HCT116 (cell line): Measurements from ENCODE around the gene TNFRSF6B. TPM values are rescaled to one million over a fixed set of nuclear protein-coding genes. Genes with fewer than 3 reads are reported as not detected.

Experiments used
- ATAC-seq: fragments of 200-7000 bp; cut with Tn5 transposase; 2 replicates; pipeline ENCODE4 v1.9.1; 2020; ENCODE audit warnings: mild to moderate bottlenecking, moderate library complexity
- BruUV-seq: library from RNA; stranded (reverse); fragments of 400-500 nt; replicated peaks from 2 replicates; lab custom pipeline; 2021; lab: Mats Ljungman, UMichigan
- CTCF ChIA-PET: fragments of 300-600 bp; sonication (Branson Sonifier 250); formaldehyde crosslinking; loops from one replicate; lab custom pipeline; 2021; ENCODE audit warnings: antibody characterized with exemption; lab: Charles Lee
- POLR2A ChIA-PET: fragments of 300-600, 350-600 bp; sonication (Branson Sonifier 250); formaldehyde crosslinking; loops from one replicate; lab custom pipeline; 2021; ENCODE audit warnings: antibody characterized with exemption; lab: Charles Lee
- RAD21 ChIA-PET, 2 experiments: fragments of 300-600 bp; sonication (Branson Sonifier 250); formaldehyde crosslinking; loops; one replicate each; lab custom pipeline; 2023; ENCODE audit warnings: low total read pairs in 2 of 2; ENCODE audit not compliant: uncharacterized antibody in 2 of 2, unreplicated experiment in 2 of 2, low non-redundant PET in 1 of 2; lab: Charles Lee
- DNase-seq: peaks from one replicate; pipeline ENCODE4 v3.0.0-alpha.2; 2010; ENCODE audit warnings: low read depth, low spot score
- H2AFZ ChIP-seq: fragments of 200-600 bp; shearing (Covaris generic), sonication (generic); 2 replicates; pipeline ENCODE4 v1.6.1; 2017; ENCODE audit warnings: low read depth, mixed run types, mixed read lengths, antibody characterized with exemption, low read length; ENCODE audit not compliant: poor library complexity, severe bottlenecking
- H3K27ac ChIP-seq: 2 replicates; pipeline ENCODE4 v1.5.1; 2012; ENCODE audit warnings: low read depth, low read length
- H3K27me3 ChIP-seq: fragments of 200-600 bp; sonication (generic); 2 replicates; pipeline ENCODE4 v1.6.1; 2016; ENCODE audit warnings: mixed run types, low read length, mixed read lengths; ENCODE audit not compliant: insufficient read depth
- H3K36me3 ChIP-seq, 2 experiments: fragments of 200-500 bp in 1 of 2; fragments of 200-600 bp in 1 of 2; sonication (Bioruptor generic) in 1 of 2; sonication (generic) in 1 of 2; 2 replicates each; pipeline versions ENCODE4 v1.5.1 to v1.6.1; 2014 to 2016; ENCODE audit warnings: low read length in 2 of 2, inconsistent platforms in 1 of 2, mixed read lengths in 1 of 2, mixed run types in 1 of 2; ENCODE audit not compliant: insufficient read depth in 2 of 2, control insufficient read depth in 1 of 2
- H3K4me1 ChIP-seq, 2 experiments: fragments of 200-600 bp in 1 of 2; sonication (generic) in 1 of 2; 2 replicates each; pipeline versions ENCODE4 v1.5.1 to v1.6.1; 2012 to 2017; ENCODE audit warnings: low read length in 2 of 2, inconsistent platforms in 1 of 2, mild to moderate bottlenecking in 1 of 2, mixed read lengths in 1 of 2, mixed run types in 1 of 2, moderate library complexity in 1 of 2; ENCODE audit not compliant: insufficient read depth in 2 of 2, control insufficient read depth in 1 of 2
- H3K4me2 ChIP-seq: fragments of 200-600 bp; sonication (generic); 2 replicates; pipeline ENCODE4 v1.6.1; 2017; ENCODE audit warnings: mixed run types, low read length, mixed read lengths
- H3K4me3 ChIP-seq, 2 experiments: fragments of 200-600 bp in 1 of 2; sonication (generic) in 1 of 2; replicated peaks in 1 of 2; 2 replicates each; pipeline ENCODE4 v1.5.1; 2011 to 2016; ENCODE audit warnings: low read length in 2 of 2, control low read depth in 1 of 2, low read depth in 1 of 2, mild to moderate bottlenecking in 1 of 2, mixed read lengths in 1 of 2, mixed run types in 1 of 2
- H3K79me2 ChIP-seq: fragments of 200-600 bp; sonication (generic); 2 replicates; pipeline ENCODE4 v1.6.1; 2017; ENCODE audit warnings: mild to moderate bottlenecking, mixed run types, low read length, moderate library complexity, mixed read lengths; ENCODE audit not compliant: insufficient read depth
- H3K9ac ChIP-seq: fragments of 200-600 bp; sonication (generic); 2 replicates; pipeline ENCODE4 v1.6.1; 2016; ENCODE audit warnings: low read length, mixed read lengths
- H3K9me2 ChIP-seq: fragments of 200-600 bp; sonication (generic), shearing (Covaris generic); 2 replicates; pipeline ENCODE4 v1.6.1; 2017; ENCODE audit warnings: mixed run types, mild to moderate bottlenecking, moderate library complexity; ENCODE audit not compliant: insufficient read depth
- H3K9me3 ChIP-seq, 2 experiments: fragments of 200-500 bp in 1 of 2; fragments of 200-600 bp in 1 of 2; sonication (Bioruptor generic) in 1 of 2; sonication (generic) in 1 of 2; 2 replicates each; pipeline ENCODE4 v1.6.1; 2014 to 2017; ENCODE audit warnings: low read length in 2 of 2, mixed read lengths in 2 of 2, inconsistent platforms in 1 of 2, low read depth in 1 of 2, mild to moderate bottlenecking in 1 of 2, mixed run types in 1 of 2, moderate library complexity in 1 of 2; ENCODE audit not compliant: control insufficient read depth in 1 of 2, insufficient read depth in 1 of 2
- H4K20me1 ChIP-seq: fragments of 200-600 bp; sonication (generic), shearing (Covaris generic); 2 replicates; pipeline ENCODE4 v1.6.1; 2017; ENCODE audit warnings: mixed run types, mild to moderate bottlenecking, moderate library complexity; ENCODE audit not compliant: insufficient read depth
- CEBPB ChIP-seq: IDR thresholded peaks from 2 replicates; pipeline ENCODE4 v1.6.1; 2012; ENCODE audit warnings: low read depth
- ELF1 ChIP-seq: IDR thresholded peaks from 2 replicates; pipeline ENCODE4 v1.6.1; 2012; ENCODE audit warnings: low read depth, borderline replicate concordance
- FOSL1 ChIP-seq: IDR thresholded peaks from 2 replicates; pipeline ENCODE4 v1.6.1; 2012; ENCODE audit warnings: low read depth
- JUND ChIP-seq: IDR thresholded peaks from 2 replicates; pipeline ENCODE4 v1.6.1; 2012
- POLR2AphosphoS5 ChIP-seq: IDR thresholded peaks from 2 replicates; pipeline ENCODE4 v1.6.1; 2011; ENCODE audit warnings: mild to moderate bottlenecking, low read depth, low read length, moderate library complexity
- RAD21 ChIP-seq: IDR thresholded peaks from 2 replicates; pipeline ENCODE4 v1.6.1; 2012; ENCODE audit warnings: low read depth, mild to moderate bottlenecking
- SIN3A ChIP-seq: IDR thresholded peaks from 2 replicates; pipeline ENCODE4 v1.6.1; 2012; ENCODE audit warnings: low read depth
- ZFX ChIP-seq: fragments of 450-650 bp; IDR thresholded peaks from 2 replicates; pipeline ENCODE4 v1.6.1; 2017
- intact Hi-C: fragments of 100-400 bp; cut with micrococcal nuclease; formaldehyde crosslinking; loops from 2 replicates; pipeline ENCODE4 v1.10.0; 2022
- total RNA-seq: library from RNA; stranded (reverse); gene quantifications from one replicate; pipeline ENCODE4 v1.2.1, GENCODE V29; 2021; ENCODE audit not compliant: unreplicated experiment
- TF ChIP-seq, protein P1 (sequence below): IDR thresholded peaks from 2 replicates; pipeline ENCODE4 v1.6.1; 2011; ENCODE audit warnings: mild to moderate bottlenecking, low read length, moderate library complexity; ENCODE audit not compliant: insufficient replicate concordance; ENCODE audit errors: extremely low read depth
- TF ChIP-seq, protein P2 (sequence below): IDR thresholded peaks from 2 replicates; pipeline ENCODE4 v1.6.1; 2012; ENCODE audit warnings: low read depth
- TF ChIP-seq, protein P3 (sequence below): IDR thresholded peaks from 2 replicates; pipeline ENCODE4 v1.6.1; 2012

Gene TNFRSF6B
- total RNA-seq, 1 experiment from 2014 or later = 147 TPM

DNA sequence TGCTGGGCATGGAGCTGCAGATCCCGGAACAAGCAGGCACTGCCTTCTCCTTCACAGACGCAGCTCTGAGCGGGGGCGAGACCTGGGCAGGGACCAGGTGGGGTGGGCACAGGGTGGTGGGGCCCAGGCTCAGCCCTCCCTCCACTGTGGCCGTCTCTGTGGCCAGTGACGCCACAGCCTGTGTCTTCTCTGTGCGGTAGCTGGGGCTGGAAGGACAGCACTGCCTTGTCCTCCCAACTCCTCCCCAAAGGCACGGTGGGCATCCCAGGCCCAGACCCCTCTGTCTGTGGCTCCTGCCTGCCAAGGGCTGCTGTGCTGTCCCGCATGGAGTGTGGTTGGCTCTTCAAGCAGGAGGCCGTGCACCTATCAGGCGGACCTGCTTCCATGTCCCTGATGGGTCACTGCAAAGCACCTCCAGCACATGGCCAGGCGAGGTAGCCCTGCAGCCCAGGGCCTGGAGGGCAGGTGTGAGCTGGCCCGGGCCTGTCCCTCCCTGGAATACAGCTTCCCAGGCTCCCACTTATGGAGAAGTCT is 14.8 kb upstream of the TNFRSF6B start:
- BruUV-seq = no TSS peak
- H4K20me1 ChIP-seq = no peaks in the 10 kb centered on the region
- H3K36me3 ChIP-seq = peaks cover 2 to 10% of the 10 kb centered on the region in 2 experiments; a peak in 2 of 4 replicates
- no peak overlapping the region for H2AFZ ChIP-seq
- RAD21 ChIA-PET = interaction anchor here (0.9 to 1.8 kb wide), 3 partner anchors 17 to 40 kb away, joined by 3 to 14 read pairs (median 5); no protein-coding TSS in a partner anchor
- no peaks in the 10 kb centered on the region for H3K27me3 ChIP-seq
- DNase-seq (no peak), ATAC-seq (peak; percentile 11)
- TF ChIP-seq, protein P1, sequence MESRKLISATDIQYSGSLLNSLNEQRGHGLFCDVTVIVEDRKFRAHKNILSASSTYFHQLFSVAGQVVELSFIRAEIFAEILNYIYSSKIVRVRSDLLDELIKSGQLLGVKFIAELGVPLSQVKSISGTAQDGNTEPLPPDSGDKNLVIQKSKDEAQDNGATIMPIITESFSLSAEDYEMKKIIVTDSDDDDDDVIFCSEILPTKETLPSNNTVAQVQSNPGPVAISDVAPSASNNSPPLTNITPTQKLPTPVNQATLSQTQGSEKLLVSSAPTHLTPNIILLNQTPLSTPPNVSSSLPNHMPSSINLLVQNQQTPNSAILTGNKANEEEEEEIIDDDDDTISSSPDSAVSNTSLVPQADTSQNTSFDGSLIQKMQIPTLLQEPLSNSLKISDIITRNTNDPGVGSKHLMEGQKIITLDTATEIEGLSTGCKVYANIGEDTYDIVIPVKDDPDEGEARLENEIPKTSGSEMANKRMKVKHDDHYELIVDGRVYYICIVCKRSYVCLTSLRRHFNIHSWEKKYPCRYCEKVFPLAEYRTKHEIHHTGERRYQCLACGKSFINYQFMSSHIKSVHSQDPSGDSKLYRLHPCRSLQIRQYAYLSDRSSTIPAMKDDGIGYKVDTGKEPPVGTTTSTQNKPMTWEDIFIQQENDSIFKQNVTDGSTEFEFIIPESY = no peak
- no peak for TF ChIP-seq FOSL1
- TF ChIP-seq, protein P2, sequence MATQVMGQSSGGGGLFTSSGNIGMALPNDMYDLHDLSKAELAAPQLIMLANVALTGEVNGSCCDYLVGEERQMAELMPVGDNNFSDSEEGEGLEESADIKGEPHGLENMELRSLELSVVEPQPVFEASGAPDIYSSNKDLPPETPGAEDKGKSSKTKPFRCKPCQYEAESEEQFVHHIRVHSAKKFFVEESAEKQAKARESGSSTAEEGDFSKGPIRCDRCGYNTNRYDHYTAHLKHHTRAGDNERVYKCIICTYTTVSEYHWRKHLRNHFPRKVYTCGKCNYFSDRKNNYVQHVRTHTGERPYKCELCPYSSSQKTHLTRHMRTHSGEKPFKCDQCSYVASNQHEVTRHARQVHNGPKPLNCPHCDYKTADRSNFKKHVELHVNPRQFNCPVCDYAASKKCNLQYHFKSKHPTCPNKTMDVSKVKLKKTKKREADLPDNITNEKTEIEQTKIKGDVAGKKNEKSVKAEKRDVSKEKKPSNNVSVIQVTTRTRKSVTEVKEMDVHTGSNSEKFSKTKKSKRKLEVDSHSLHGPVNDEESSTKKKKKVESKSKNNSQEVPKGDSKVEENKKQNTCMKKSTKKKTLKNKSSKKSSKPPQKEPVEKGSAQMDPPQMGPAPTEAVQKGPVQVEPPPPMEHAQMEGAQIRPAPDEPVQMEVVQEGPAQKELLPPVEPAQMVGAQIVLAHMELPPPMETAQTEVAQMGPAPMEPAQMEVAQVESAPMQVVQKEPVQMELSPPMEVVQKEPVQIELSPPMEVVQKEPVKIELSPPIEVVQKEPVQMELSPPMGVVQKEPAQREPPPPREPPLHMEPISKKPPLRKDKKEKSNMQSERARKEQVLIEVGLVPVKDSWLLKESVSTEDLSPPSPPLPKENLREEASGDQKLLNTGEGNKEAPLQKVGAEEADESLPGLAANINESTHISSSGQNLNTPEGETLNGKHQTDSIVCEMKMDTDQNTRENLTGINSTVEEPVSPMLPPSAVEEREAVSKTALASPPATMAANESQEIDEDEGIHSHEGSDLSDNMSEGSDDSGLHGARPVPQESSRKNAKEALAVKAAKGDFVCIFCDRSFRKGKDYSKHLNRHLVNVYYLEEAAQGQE = no peak
- TF ChIP-seq ZFX = no peak
- TF ChIP-seq SIN3A = no peak
- no peak for TF ChIP-seq ELF1
- no peak for TF ChIP-seq JUND
- TF ChIP-seq RAD21 = no peak
- no peak for TF ChIP-seq CEBPB
- TF ChIP-seq, protein P3, sequence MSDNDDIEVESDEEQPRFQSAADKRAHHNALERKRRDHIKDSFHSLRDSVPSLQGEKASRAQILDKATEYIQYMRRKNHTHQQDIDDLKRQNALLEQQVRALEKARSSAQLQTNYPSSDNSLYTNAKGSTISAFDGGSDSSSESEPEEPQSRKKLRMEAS = no peak
- TF ChIP-seq POLR2AphosphoS5 = no peak; the same call in 1 of the 2 replicates
- H3K9ac ChIP-seq = peak overlapping the region; percentile 69
- peaks cover 30% of the 10 kb centered on the region for H3K79me2 ChIP-seq
- H3K4me2 ChIP-seq = peak overlapping the region; percentile 83
- no peaks in the 10 kb centered on the region for H3K9me3 ChIP-seq
- H3K4me3 ChIP-seq = peak overlapping the region; percentile 24 to 51
- CTCF ChIA-PET = no interaction called here
- peak overlapping the region; percentile 100 for H3K27ac ChIP-seq
- intact Hi-C loops = loop anchor here (1.0 to 5.0 kb wide), 5 partner anchors 15 to 144 kb away; partner anchors contain the start of genes GMEB2, PTK6, RTEL1 and STMN3
- H3K9me2 ChIP-seq = no peaks in the 10 kb centered on the region
- peaks cover 50 to 62% of the 10 kb centered on the region in 2 experiments for H3K4me1 ChIP-seq
- POLR2A ChIA-PET = interaction anchor here (0.6 to 2.4 kb wide), 11 partner anchors 10 to 108 kb away, joined by 3 to 28 read pairs (median 7); partner anchors contain the start of genes ARFRP1, HELZ2, RTEL1 and STMN3
